GM12872 (cell line): Measurements from ENCODE around the gene ARMC6.
A peak's percentile ranks its signal among the peaks of the same experiment; 100 is the strongest.

Source experiments
- TF ChIP-seq, protein P1 (sequence below): IDR thresholded peaks from 3 replicates; pipeline ENCODE4 v1.5.1; 2011; ENCODE audit warnings: low read depth, mild to moderate bottlenecking, low read length, moderate library complexity; ENCODE audit not compliant: insufficient read depth

ARMC6 gene

GRCh38 chr19:19050104-19050503, 16.7 kb downstream of the ARMC6 start:
- TF ChIP-seq, protein P1, sequence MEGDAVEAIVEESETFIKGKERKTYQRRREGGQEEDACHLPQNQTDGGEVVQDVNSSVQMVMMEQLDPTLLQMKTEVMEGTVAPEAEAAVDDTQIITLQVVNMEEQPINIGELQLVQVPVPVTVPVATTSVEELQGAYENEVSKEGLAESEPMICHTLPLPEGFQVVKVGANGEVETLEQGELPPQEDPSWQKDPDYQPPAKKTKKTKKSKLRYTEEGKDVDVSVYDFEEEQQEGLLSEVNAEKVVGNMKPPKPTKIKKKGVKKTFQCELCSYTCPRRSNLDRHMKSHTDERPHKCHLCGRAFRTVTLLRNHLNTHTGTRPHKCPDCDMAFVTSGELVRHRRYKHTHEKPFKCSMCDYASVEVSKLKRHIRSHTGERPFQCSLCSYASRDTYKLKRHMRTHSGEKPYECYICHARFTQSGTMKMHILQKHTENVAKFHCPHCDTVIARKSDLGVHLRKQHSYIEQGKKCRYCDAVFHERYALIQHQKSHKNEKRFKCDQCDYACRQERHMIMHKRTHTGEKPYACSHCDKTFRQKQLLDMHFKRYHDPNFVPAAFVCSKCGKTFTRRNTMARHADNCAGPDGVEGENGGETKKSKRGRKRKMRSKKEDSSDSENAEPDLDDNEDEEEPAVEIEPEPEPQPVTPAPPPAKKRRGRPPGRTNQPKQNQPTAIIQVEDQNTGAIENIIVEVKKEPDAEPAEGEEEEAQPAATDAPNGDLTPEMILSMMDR: no peak

- TF ChIP-seq, protein P1: no peak
Measured at GRCh38 chr19:19050731-19051130, 17.3 kb downstream of the ARMC6 start.

GRCh38 chr19:19051478-19052213, 18.2 kb downstream of the ARMC6 start:
- TF ChIP-seq, protein P1: no peak

- TF ChIP-seq, protein P1: no peak
Measured at GRCh38 chr19:19052921-19053320, 19.5 kb downstream of the ARMC6 start.

GRCh38 chr19:19053508-19054314, 20.3 kb downstream of the ARMC6 start:
- TF ChIP-seq, protein P1: peak; percentile 82

DNA sequence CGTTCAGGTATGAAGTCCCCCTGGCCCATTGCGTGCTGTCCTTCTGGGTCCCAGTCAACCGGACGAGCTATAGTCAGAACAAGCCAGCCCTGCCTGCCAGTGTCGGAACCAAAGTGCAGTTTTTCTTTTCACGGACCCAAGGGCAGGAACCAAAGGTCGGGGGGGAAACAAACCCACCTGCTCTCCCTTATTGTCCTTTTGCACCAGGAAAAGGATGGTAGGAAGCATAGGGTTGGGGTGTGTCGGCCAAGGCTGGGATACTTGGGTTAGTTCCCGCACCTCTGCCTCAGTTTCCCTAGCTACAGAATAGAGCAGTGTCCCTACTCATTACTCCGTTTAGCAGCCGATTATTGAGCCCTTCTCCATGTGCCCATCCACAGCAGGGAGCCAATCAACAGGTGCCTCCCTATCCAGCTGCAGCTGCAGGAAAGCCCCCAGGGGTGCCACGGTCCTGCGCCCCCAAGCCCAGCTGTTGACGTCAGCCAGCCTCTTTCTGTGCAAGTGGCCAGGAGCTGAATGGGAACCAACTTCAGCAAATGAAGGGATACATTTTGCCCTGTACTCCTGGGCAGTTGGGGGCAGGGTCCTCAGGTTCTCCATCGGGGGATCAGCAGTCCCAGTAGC, 21.0 kb downstream of the ARMC6 start:
- TF ChIP-seq, protein P1: no peak

GRCh38 chr19:19054939-19055440, 21.6 kb downstream of the ARMC6 start:
- TF ChIP-seq, protein P1: no peak
